DND-41 (cell line): ENCODE data around the gene UNC5C.
A peak's percentile ranks its signal among the peaks of the same experiment; 100 is the strongest.

Source experiments
- ATAC-seq: fragments of 200-7000 bp; cut with Tn5 transposase; 3 replicates; pipeline ENCODE4 v1.9.1; 2021; ENCODE audit warnings: low read depth; ENCODE audit not compliant: insufficient read depth
- DNase-seq: peaks from one replicate; pipeline ENCODE4 v3.0.0-alpha.2; 2020
- H2AFZ ChIP-seq: 2 replicates; pipeline ENCODE4 v1.6.0; 2012; ENCODE audit warnings: low read depth, low read length
- H3K27ac ChIP-seq: 2 replicates; pipeline ENCODE4 v1.5.1; 2012; ENCODE audit warnings: low read length, inconsistent platforms
- H3K27me3 ChIP-seq: fragments of 200-600 bp; sonication (generic); 2 replicates; pipeline ENCODE4 v1.6.0; 2012; ENCODE audit warnings: low read length, mild to moderate bottlenecking, inconsistent platforms; ENCODE audit not compliant: insufficient read depth, poor library complexity
- H3K36me3 ChIP-seq: 2 replicates; pipeline ENCODE4 v1.5.1; 2012; ENCODE audit warnings: low read length, inconsistent platforms; ENCODE audit not compliant: insufficient read depth
- H3K4me1 ChIP-seq: 2 replicates; pipeline ENCODE4 v1.5.1; 2012; ENCODE audit warnings: mild to moderate bottlenecking, low read length; ENCODE audit not compliant: insufficient read depth
- H3K4me2 ChIP-seq: 2 replicates; pipeline ENCODE4 v1.6.0; 2012; ENCODE audit warnings: mild to moderate bottlenecking, moderate library complexity, low read length, inconsistent platforms; ENCODE audit not compliant: insufficient read depth
- H3K4me3 ChIP-seq, 2 experiments: fragments of 200-600 bp in 1 of 2; shearing (Covaris generic) in 1 of 2; 2 replicates each; pipeline ENCODE4 v1.5.1; 2012 to 2016; ENCODE audit warnings: inconsistent platforms in 2 of 2, low read length in 2 of 2, mild to moderate bottlenecking in 2 of 2, low read depth in 1 of 2, moderate library complexity in 1 of 2
- H3K79me2 ChIP-seq: 2 replicates; pipeline ENCODE4 v1.6.0; 2012; ENCODE audit warnings: low read length, inconsistent platforms; ENCODE audit not compliant: insufficient read depth
- H3K9ac ChIP-seq: 2 replicates; pipeline ENCODE4 v1.6.0; 2012; ENCODE audit warnings: low read depth, mild to moderate bottlenecking, inconsistent platforms, low read length, moderate library complexity
- H3K9me3 ChIP-seq: 2 replicates; pipeline ENCODE4 v1.5.1; 2012; ENCODE audit warnings: low read length, moderate library complexity, mild to moderate bottlenecking, inconsistent platforms; ENCODE audit not compliant: insufficient read depth, severe bottlenecking
- H4K20me1 ChIP-seq: 2 replicates; pipeline ENCODE4 v1.6.0; 2012; ENCODE audit warnings: low read length; ENCODE audit not compliant: insufficient read depth
- EZH2 ChIP-seq: IDR thresholded peaks from 3 replicates; pipeline ENCODE4 v1.6.1; 2012; ENCODE audit warnings: borderline replicate concordance, low read depth, mild to moderate bottlenecking, moderate library complexity, low read length, inconsistent platforms; ENCODE audit not compliant: severe bottlenecking
- TF ChIP-seq, protein P1 (sequence below): IDR thresholded peaks from 2 replicates; pipeline ENCODE4 v1.5.1; 2012; ENCODE audit warnings: borderline replicate concordance, low read length, moderate library complexity, mild to moderate bottlenecking; ENCODE audit not compliant: poor library complexity, severe bottlenecking; ENCODE audit errors: extremely low read depth

Gene UNC5C

DNA sequence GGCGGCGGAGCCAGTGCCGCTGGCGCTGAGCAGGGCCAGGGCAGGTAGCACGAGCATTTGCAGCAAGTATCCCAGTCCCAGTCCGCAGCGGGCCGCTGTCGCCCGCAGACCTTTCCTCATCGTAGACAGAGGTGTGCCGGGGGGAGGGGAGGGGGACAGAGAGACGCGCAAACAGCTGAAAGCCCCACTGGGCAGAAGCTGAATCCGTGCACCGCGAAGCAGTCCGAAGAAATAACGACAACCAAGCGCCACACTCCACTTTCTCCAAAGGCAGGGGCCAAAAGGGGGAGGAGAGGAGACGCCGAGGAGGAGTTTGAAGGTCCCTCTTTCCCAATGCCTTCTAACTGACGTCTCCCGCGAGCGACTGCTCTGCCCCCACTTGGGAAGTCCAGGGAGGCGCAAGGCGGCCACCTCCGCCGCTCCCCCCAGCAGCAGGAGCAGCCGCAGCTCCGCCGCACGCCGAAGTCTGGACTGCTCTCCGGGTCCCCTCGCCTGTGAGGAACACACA, at the start of gene UNC5C:
Gene UNC5C (minus strand): TSS at position 236 of the 508 bp plus-strand sequence.
- H3K79me2 ChIP-seq, result no peaks in the 10 kb centered on the region
- H3K36me3 ChIP-seq, result no peaks in the 10 kb centered on the region
- no peak within 1 kb of the TSS for H2AFZ ChIP-seq
- H3K4me1 ChIP-seq, result no peaks in the 10 kb centered on the region
- no peak within 1 kb of the TSS for H3K9ac ChIP-seq
- no peak within 1 kb of the TSS for H3K4me3 ChIP-seq
- no peak for TF ChIP-seq EZH2
- TF ChIP-seq, protein P1, sequence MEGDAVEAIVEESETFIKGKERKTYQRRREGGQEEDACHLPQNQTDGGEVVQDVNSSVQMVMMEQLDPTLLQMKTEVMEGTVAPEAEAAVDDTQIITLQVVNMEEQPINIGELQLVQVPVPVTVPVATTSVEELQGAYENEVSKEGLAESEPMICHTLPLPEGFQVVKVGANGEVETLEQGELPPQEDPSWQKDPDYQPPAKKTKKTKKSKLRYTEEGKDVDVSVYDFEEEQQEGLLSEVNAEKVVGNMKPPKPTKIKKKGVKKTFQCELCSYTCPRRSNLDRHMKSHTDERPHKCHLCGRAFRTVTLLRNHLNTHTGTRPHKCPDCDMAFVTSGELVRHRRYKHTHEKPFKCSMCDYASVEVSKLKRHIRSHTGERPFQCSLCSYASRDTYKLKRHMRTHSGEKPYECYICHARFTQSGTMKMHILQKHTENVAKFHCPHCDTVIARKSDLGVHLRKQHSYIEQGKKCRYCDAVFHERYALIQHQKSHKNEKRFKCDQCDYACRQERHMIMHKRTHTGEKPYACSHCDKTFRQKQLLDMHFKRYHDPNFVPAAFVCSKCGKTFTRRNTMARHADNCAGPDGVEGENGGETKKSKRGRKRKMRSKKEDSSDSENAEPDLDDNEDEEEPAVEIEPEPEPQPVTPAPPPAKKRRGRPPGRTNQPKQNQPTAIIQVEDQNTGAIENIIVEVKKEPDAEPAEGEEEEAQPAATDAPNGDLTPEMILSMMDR, result no peak
- ATAC-seq, result no peak
- H4K20me1 ChIP-seq, result no peaks in the 10 kb centered on the region
- no peaks in the 10 kb centered on the region for H3K27me3 ChIP-seq
- peaks cover 8% of the 10 kb centered on the region for H3K9me3 ChIP-seq
- no peak within 1 kb of the TSS for H3K27ac ChIP-seq
- no peak for DNase-seq
- no peak within 1 kb of the TSS for H3K4me2 ChIP-seq

DNA sequence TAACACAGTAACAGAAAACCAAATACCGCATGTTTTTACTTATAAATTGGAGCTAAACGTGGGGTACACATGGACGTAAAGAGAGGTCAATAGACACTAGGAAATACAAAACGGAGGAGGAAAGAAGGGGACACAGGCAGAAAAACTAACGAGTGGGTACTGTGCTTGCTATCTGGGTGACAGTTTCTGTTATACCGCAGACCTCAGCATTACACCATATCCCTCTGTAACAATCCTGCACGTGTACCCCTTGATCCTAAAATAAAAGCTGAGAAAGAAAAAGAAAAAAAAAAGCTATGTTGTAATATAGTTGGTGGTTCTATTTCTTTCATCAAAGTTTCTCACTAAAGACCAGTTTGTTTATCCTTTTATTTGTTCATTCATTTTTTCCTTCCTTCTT, 47.9 kb upstream of the UNC5C start:
- H4K20me1 ChIP-seq, result no peaks in the 10 kb centered on the region
- ATAC-seq (no peak), DNase-seq (no peak)
- H2AFZ ChIP-seq, result no peak overlapping the region
- H3K27me3 ChIP-seq, result no peaks in the 10 kb centered on the region
- no peaks in the 10 kb centered on the region for H3K79me2 ChIP-seq
- H3K27ac ChIP-seq, result no peak overlapping the region
- no peaks in the 10 kb centered on the region for H3K9me3 ChIP-seq
- H3K36me3 ChIP-seq, result no peaks in the 10 kb centered on the region
- H3K4me1 ChIP-seq, result peaks cover 9% of the 10 kb centered on the region
- no peak overlapping the region for H3K4me2 ChIP-seq
- TF ChIP-seq, protein P1, result no peak
- TF ChIP-seq EZH2, result no peak
- no peak overlapping the region for H3K9ac ChIP-seq
- H3K4me3 ChIP-seq, result no peak overlapping the region

DNA sequence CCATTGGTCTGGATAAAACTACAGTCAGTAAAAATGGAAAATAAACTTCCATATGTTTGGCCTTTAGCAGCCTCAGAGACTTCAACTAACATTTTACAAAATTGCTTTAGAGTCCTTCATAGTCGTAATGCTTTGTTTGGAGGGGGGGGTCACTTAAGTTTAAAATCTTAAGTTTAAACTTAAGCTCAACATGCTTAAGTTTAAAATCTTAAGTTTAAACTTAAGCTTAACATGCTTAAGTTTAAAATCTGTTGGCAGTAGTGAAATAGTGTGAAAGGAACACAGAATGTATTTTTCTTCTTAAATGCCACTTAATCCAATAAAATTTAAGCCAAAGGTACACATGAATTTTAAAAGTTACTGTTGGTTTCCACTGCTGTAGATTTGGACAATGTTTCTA, 45.9 kb upstream of the UNC5C start:
- Histone ChIP-seq H3K27ac (no peak overlapping the region), H3K4me2 (no peak overlapping the region), H3K4me3 (no peak overlapping the region), H3K27me3 (no peaks in the 10 kb centered on the region), H4K20me1 (no peaks in the 10 kb centered on the region), H3K79me2 (no peaks in the 10 kb centered on the region), H3K36me3 (no peaks in the 10 kb centered on the region), H3K9ac (no peak overlapping the region), H2AFZ (0 out of 2 replicates have a peak overlapping the region, but pooled peaks have one; percentile 25), H3K9me3 (no peaks in the 10 kb centered on the region), H3K4me1 (no peaks in the 10 kb centered on the region)
- ATAC-seq (no peak), DNase-seq (no peak)
- TF ChIP-seq, protein P1, result no peak
- no peak for TF ChIP-seq EZH2

DNA sequence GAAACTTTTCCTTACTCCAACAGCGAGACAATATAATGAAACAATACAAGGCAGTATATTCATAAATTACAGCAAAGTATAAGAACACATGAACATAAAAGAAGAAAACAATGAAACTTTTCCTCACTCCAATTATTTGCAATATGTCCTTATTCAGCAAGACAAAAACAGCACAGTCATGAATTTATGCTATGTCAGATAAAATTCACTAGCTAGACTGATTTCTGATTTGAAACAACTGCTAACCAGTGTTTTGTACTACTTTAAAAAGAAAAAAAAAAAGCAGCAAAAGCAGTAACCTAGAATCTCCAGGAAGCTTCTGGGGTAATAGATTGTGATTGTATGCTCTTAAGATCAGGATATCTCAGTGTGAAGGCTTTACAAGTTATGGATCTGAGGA, 45.2 kb upstream of the UNC5C start:
- Histone ChIP-seq H3K4me3 (no peak overlapping the region), H2AFZ (0 out of 2 replicates have a peak overlapping the region, but pooled peaks have one; percentile 25)

More for the DNA sequence above, 45.2 kb upstream of the UNC5C start:
- DNase-seq (no peak), ATAC-seq (no peak)
- TF ChIP-seq, protein P1, result no peak
- TF ChIP-seq EZH2, result no peak
- no peak overlapping the region for H3K27ac ChIP-seq
- no peaks in the 10 kb centered on the region for H3K36me3 ChIP-seq
- H3K4me1 ChIP-seq, result no peaks in the 10 kb centered on the region
- no peaks in the 10 kb centered on the region for H3K27me3 ChIP-seq
- H4K20me1 ChIP-seq, result no peaks in the 10 kb centered on the region
- no peaks in the 10 kb centered on the region for H3K79me2 ChIP-seq
- H3K9me3 ChIP-seq, result no peaks in the 10 kb centered on the region
- H3K4me2 ChIP-seq, result no peak overlapping the region
- H3K9ac ChIP-seq, result no peak overlapping the region
